Activated naive CD4-positive, alpha-beta T cell treated with anti-CD3 and anti-CD28 coated beads, Interleukin-2, amount 50 U/mL, for 72 hours (primary cell): ENCODE results near the gene MNX1. TPM values are rescaled to one million over a fixed set of nuclear protein-coding genes. Genes with fewer than 3 reads are reported as not detected.
A peak's percentile ranks its signal among the peaks of the same experiment; 100 is the strongest.

ENCODE experiments used
- ATAC-seq, 2 donors: fragments of 150-1000 bp; cut with Tn5 transposase; 2 replicates each; pipeline ENCODE4 v1.10.0; 2021; ENCODE audit warnings: mild to moderate bottlenecking in 2 of 2, moderate library complexity in 2 of 2
- DNase-seq, 2 donors: peaks; one replicate each; pipeline ENCODE4 v3.0.0; 2021 to 2022; ENCODE audit warnings: low spot score in 2 of 2
- H3K27ac Mint-ChIP-seq, 2 donors: one replicate each; pipeline ENCODE4 v1.8.0; 2022; ENCODE audit warnings: mild to moderate bottlenecking in 2 of 2, mixed read lengths in 2 of 2
- H3K36me3 Mint-ChIP-seq, 2 donors: one replicate each; pipeline ENCODE4 v1.8.0; 2022; ENCODE audit warnings: mixed read lengths in 2 of 2
- H3K9me3 Mint-ChIP-seq, 2 donors: one replicate each; pipeline ENCODE4 v1.8.0; 2022; ENCODE audit warnings: mixed read lengths in 2 of 2
- total RNA-seq, 2 donors: library from RNA; stranded (reverse); gene quantifications; one replicate each; pipeline ENCODE4 v1.2.3, GENCODE V29; 2022

Gene MNX1
- total RNA-seq, 2 donors from 2014 or later, result 0.12 TPM; not detected in 1

DNA sequence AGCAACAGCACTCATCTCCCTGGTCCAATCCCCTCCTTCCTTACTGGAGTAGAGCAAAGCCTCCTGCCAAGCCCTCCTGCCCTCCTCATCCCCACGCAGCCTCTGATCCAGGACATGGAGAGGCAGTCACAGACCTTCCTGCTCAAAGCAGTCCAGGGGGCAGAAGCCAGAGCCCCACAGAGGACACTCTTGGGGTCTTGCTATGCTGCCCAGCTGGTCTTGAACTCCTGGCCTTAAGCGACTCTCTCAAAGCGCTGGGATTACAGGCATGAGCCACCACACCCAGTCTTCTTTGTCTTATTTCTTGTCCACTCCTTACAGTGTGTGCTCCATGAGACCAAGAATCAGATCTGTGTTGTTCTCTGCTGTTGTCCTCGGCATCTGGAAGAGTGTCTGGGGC is 26.6 kb upstream of the MNX1 start:
- ATAC-seq, result no peak
- Mint-ChIP-seq H3K9me3 (peaks cover 0 to 13% of the 10 kb centered on the region in 2 donors), H3K27ac (peak overlapping the region in 1 of 2 donors; percentile 69), H3K36me3 (peaks cover 11% of the 10 kb centered on the region in 2 donors)
- no peak for DNase-seq

DNA sequence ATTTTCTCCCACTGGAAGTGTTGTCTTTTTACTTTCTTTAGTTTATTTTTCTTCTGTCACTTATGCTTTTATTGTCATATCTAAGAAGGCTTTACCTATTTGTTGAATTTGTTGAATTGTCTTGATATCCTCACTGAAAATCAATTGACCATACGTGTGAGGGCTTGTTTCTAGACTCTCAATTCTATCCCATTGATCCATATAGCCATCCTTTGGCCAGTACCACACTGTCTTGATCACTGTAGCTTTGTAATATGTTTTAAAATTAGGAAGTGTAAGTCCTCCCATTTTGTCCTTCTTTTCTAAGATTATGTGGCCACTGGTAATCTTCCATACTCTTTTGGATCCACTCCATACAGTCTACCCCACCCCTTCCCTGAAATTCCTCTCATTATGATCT is 25.5 kb upstream of the MNX1 start:
- peaks cover 11% of the 10 kb centered on the region in 2 donors for H3K36me3 Mint-ChIP-seq
- no peak overlapping the region for H3K27ac Mint-ChIP-seq

DNA sequence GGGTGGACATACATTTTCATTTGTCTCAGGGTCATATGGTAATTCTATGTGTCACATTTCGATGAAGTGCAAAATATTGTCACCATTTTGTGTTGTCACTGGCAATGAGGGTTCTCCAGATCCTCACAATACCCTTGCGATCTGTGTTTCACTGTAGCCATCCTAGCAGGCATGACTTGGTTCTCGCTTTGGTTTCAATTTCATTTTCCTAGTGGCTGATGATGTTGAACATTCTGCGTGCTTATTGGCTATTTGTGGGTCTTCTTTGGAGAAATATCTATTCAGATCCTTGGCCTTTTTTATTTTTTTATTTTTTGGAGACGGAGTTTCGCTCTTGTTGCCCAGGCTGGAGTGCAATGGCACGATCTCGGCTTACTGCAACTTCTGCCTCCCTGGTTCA is 24.8 kb upstream of the MNX1 start:
- Mint-ChIP-seq H3K27ac (no peak overlapping the region), H3K9me3 (peaks cover 0 to 13% of the 10 kb centered on the region in 2 donors), H3K36me3 (peaks cover 11% of the 10 kb centered on the region in 2 donors)
- ATAC-seq, result no peak
- DNase-seq, result no peak

More for the DNA sequence above, 25.5 kb upstream of the MNX1 start:
- no peak for DNase-seq
- ATAC-seq, result no peak
- peaks cover 0 to 13% of the 10 kb centered on the region in 2 donors for H3K9me3 Mint-ChIP-seq

DNA sequence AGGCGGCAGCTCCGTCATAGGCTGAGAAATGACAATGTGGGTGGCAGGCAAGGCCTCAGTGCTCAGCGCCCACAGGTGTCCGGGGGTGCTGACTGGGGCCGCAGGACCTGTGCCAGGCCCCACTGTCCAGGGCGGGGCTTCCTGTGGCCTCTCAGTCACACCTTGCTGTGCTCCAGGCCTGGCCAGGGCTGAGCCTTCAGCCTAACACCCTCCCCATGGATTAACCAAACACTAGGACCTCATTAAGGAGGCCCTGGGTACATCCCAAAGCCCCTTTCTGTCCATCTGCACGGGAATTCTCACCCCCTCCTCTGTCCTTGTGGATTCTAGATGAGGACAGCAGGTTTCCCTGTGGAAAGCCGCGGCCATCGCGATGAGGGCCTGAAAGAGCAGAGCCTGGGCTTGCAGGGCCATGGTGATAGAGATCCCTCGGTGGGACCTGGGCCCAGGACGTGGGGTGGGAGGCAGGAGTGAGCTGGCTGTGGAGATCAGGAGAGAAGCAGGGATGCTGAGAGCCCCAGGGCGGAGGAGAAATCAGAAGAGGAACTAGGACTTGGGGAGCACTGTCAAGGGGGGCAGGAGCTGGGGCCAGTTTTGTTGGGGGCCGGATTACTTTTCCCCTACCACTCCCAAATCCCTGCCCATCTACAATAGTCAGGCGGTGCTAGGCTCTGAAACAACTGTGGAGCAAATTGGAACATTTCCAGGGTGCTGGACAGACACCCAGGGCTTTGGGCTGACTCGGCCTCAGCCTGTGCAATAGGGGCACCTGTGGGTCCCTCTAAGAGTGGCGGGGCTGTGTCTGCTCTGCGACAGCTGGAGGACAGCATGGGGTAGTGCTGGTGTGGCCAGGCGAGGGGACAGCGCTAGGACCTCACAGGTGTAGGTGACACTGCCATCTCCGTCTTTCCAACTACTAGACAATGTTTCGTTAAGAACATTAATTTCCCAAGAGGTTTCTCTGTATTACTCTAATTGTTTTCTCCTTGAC is 23.3 kb upstream of the MNX1 start:
- H3K27ac Mint-ChIP-seq, result no peak overlapping the region
- ATAC-seq, result no peak
- H3K36me3 Mint-ChIP-seq, result peaks cover 11% of the 10 kb centered on the region in 2 donors

DNA sequence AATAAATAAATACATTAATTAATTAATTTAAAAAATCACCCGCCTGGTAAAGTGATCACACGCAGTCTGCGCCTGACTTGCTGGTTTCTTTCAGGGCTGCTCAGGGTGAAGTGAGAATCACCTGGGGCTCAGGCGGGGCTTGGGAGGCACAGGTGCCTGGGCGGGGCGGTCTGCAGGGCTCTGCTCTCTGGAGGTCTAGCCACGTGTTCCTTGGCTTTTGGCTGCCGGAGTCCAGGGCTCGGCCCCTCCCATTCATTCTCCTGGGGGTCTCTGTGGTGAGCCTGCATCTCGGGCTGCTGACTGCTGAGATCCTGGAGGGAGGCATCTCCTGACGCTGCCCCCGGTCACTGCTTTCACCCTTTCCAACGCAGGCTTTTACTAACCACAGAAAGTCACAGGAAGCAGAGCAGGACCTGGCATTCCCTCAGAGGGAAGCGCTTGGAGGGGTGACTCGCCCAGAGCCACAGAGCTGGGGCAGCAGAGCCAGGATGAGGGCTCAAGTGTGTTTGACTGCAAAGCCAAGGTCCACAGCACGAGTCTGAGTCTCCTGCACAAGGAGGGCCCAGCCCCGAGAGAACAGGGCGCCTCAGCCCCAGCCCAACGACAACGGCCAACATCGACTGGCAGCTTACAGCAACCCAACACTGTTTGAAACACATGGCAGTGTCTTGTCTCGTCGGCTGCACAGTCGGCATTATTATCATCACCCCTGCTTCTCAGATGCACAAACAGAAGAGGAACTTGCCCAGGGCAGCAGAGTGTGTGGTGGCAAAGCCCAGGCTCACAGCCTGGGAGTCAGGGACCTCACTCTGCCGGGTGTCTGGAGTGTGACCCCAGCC is 22.4 kb upstream of the MNX1 start:
- peaks cover 11% of the 10 kb centered on the region in 2 donors for H3K36me3 Mint-ChIP-seq

More for the DNA sequence above, 23.3 kb upstream of the MNX1 start:
- peaks cover 0 to 13% of the 10 kb centered on the region in 2 donors for H3K9me3 Mint-ChIP-seq
- peak in 1 of 2 donors; percentile 38 for DNase-seq

DNA sequence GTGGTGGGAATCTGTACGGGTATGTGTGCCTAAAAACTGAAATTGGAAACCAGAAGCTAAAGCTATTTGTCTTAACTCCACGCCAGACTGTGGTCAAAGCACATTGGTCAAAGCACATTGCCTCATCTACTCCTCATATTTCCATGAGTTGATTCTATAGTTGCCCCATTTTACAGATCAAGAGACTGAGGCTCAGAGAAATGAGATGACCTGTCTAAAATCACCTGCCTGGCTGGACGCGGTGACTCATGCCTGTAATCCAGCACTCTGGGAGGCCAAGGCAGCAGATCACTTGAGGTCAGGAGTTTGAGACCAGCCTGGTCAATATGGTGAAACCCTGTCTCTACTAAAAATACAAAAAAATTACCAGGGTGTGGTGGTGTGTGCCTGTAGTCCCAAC is 21.7 kb upstream of the MNX1 start:
- ATAC-seq, result no peak
- DNase-seq, result no peak
- Mint-ChIP-seq H3K27ac (no peak overlapping the region), H3K36me3 (peaks cover 10 to 11% of the 10 kb centered on the region in 2 donors), H3K9me3 (peaks cover 0 to 12% of the 10 kb centered on the region in 2 donors)

More for the DNA sequence above, 22.4 kb upstream of the MNX1 start:
- H3K27ac Mint-ChIP-seq, result no peak overlapping the region
- peaks cover 0 to 13% of the 10 kb centered on the region in 2 donors for H3K9me3 Mint-ChIP-seq
- DNase-seq (peak in 1 of 2 donors; percentile 39), ATAC-seq (no peak)

DNA sequence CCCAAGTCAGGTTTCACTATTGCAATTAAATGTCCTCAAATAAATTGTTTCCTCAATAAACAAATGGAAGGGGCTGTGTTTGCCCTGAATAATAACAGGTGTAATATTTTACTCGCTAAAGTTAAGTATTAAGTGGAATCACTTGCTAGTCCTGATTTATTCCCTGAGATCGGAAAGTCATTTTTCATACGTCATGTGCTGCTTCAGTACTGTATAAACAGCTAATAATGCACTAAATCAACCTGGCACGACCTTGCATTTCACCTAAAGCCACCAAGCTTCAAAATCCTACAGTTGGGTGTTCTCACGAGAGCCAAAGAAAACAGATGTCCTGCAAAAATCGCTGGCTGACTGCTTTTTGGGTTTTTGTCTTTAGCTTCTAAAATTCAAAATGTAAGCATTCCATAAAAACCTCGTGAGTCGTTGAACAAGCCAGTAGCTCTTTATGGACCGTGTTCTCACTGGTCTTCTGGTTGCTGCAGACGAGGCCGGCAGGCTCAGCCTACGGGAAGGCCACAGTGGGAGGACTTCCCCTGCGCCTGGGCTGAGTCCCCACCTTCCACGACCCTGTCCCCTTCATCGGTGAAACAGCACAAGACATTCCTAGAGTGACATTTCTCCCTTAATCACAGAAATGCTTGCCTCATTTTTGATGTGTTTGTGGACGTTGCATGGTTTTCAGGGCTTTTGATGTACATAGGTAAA is 17.9 kb upstream of the MNX1 start:
- Mint-ChIP-seq H3K9me3 (no peaks in the 10 kb centered on the region), H3K27ac (no peak overlapping the region), H3K36me3 (no peaks in the 10 kb centered on the region)
- no peak for DNase-seq
- ATAC-seq, result no peak

DNA sequence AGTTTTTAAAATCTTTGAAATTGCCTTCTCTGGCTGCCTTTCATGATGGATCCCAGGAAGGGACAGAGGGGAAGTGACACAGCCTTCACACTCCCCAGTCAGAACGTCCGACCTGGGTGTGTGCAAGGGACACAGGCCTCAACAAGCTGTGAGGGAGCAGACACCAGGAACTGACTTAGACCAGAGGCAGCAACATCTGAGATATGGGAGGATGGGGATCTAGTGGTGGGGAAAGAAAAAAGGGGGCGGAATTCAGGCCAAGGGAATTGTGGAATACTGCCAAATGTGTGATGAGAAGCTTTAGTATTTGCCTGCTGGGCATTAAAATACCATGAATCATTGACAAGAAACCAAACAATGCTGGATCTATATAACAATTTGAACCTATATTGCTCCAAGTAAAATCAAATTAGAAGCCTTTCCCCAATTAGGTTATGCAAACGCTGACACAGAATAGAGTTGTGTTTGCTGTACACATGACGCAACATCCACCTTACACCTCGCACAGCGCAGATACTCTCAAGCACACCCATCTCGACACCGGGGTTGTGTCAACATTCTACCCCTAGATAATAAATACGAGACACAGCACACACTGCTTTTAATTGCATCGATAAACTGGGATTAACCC is 17.2 kb upstream of the MNX1 start:
- H3K27ac Mint-ChIP-seq, result no peak overlapping the region
- H3K9me3 Mint-ChIP-seq, result no peaks in the 10 kb centered on the region
- no peak for DNase-seq
- no peak for ATAC-seq
- H3K36me3 Mint-ChIP-seq, result no peaks in the 10 kb centered on the region

DNA sequence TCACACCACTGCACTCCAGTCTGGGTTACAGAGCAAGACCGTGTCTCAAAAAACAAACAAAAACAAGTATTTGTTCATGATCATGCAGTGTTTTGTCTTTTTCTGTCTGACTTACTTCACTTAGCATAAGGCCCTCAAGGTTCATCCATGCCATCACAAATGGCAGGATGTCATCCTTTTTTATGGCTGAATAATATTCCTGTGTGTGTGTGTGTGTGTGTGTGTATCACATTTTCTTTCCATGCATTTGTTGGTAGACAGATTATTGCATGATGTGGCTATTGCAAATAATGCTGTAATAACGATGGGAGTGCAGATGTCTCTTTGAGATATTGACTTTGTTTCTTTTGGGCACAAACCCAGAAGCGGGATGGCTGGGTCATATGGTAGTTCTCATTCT is 14.3 kb upstream of the MNX1 start:
- DNase-seq (no peak), ATAC-seq (no peak)
- Mint-ChIP-seq H3K36me3 (no peaks in the 10 kb centered on the region), H3K9me3 (no peaks in the 10 kb centered on the region), H3K27ac (no peak overlapping the region)

DNA sequence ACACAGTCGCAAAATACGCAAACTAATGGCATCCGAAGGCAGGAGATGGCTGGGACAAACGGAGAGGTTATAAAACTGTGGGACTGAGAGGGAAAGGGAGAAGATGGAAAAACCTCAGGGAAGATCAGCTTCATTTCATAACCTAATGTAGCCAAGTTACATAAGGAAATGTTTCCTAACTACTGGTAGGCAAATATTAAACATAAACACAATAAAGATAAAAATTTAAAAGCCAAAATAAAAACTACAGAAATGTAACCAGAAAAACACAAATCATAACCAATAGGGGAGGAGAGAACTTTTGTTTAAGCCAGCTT is 13.1 kb upstream of the MNX1 start:
- Mint-ChIP-seq H3K9me3 (no peaks in the 10 kb centered on the region), H3K36me3 (peaks cover 0 to 5% of the 10 kb centered on the region in 2 donors), H3K27ac (no peak overlapping the region)
- DNase-seq (no peak), ATAC-seq (no peak)

DNA sequence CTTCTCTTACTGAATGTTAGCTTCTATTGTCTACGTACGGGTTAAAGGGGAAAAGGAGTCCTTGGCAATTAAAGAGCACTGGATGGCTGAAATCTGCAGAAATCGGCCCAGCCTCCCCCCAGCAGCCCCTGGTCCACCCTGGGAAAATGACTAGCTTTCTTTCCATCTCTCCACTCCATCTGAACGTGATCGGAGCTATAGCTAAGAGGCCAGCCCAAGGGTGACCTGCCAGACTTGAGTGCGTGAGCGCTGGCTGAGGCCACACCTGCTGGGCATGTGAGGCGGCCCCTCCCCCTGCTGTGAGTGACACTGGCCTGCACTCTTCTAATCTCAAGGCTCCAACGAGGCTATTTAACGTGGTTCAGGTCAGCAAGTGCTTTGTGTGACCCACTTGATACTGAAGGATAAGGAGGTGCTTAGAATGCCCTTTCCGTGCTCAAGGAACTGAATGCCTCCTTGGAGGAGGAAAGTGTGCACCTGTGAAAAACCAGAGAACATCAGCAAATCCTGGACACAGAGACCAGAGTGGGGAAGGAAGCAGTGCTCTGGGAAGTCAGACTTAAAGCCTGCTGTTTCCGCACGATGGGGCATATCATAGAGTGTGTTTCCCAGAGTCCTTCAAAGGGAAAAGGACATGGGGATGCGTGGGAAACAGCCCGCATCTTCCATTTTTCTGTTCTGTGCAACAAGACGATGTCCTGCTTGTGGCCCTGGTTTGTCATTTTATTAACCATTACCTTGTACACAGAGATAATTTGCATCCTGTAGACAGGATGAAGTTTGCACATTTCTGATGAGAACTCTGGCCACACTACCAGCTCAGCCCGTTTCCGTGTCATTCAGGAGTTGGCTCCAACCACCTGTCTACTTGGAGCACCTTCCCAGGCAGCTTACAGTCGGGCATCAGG is 12.5 kb upstream of the MNX1 start:
- DNase-seq (peak in 1 of 2 donors; percentile 42), ATAC-seq (no peak)
- Mint-ChIP-seq H3K27ac (no peak overlapping the region), H3K9me3 (no peaks in the 10 kb centered on the region), H3K36me3 (peaks cover 0 to 5% of the 10 kb centered on the region in 2 donors)

DNA sequence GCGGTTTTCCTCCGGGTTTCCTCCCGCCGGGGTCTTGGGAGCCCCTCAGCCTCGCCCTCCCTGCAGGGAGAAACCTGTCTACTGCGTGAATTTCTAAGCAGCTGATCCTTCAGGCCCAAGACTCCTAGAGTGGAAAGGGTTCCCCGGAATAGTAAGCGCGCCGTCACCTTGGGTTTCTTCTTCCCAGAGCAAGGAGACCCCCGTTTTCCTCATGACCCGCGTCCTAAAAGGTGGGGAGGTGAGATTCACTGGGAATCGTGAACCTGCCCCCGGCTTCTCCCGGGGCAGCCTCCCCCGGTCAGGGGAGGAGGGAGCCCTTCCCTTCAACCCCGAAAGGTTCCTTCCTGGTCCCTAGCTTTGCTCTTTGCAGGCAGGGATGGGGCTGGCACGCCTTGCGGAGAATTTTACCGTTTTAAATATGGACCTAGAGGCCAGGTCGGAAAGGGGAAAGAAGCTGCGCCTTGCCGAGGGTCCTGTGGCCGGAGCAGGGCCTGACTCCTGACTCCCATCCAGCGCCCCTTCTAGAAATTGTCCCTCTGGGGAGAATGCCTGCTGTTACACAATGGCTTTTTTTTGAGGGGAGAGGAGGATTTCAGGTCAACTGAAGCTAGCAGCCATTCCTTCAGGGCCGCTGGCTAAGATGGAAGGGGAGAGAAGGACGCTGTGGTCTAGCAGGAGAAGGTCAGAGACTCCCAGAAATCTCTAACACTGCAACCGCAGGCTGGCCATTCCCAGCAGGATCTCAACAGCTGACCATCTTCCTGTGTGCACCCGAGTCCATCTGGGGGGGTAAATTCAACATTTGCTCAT is 11.6 kb upstream of the MNX1 start:
- Mint-ChIP-seq H3K36me3 (peaks cover 0 to 5% of the 10 kb centered on the region in 2 donors), H3K27ac (no peak overlapping the region), H3K9me3 (no peaks in the 10 kb centered on the region)
- DNase-seq (peak in 1 of 2 donors; percentile 33), ATAC-seq (no peak)

DNA sequence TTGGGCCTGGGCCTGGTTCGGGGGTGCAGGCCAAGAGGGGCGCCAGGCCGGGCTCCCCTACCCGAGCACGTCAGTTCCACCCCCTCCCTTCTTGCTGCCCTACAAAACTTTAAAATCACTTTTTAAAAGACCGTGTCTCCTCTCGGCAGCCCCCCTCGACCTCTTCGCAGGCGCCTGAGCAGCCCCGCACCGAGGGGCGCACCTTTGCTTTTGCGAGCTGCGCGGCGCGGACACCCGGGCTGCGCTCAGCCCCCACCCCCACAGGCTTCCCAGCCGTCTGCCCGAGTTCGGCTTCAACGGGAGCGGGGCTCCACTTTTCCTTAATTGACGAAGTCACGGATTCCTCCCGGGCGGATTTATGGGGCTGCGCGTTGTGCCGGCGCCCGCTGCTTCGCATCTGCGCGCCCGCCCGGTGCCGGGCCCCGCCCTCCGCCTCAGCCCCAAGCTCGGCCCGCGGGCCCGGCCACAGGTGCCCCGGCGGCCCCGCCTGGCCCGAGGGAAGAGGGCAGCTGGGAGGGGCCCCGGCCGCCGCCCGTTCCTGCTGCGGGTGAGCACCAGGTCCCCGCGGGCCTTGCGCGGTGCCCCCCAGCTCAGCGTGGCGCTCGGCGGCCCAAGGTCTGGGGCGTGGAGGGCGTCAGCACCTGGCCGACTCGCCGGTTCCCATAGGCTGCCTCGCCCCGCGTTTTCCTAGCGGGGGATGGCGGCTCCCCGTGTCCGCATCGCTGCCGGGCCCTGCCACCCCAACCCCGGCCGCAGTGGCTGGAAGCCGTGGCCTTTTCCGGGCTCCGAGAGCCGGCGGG is 10.8 kb upstream of the MNX1 start:
- Mint-ChIP-seq H3K27ac (no peak overlapping the region), H3K36me3 (peaks cover 0 to 5% of the 10 kb centered on the region in 2 donors), H3K9me3 (no peaks in the 10 kb centered on the region)
- ATAC-seq (no peak), DNase-seq (peak; percentile 18 to 23)

DNA sequence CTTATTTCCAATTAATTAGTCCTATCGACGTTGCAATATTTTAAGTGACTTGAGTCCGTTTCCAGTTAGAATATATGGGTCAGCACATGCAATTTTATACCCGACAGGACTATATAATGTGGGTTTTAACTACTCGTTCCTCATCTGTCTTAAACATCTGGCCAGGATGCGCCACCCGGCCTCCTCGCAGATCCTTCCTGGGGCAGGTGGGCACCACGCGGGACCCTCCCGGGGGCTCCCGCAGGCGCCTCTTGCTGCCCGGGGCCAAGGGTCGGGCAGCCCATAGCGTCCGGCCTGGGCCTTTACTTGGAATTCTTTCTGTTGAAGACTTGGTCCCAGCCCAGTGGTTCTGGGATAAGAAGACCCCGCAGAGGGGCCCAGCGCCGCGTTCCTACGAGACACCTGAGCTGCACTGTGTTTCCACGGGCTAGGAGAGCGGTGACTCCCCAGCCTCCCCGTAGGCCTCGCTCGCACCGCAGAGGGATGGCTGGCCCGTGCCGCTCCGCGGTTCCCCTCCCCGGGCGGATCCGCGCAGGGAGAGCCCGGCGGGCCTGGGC is 10.1 kb upstream of the MNX1 start:
- no peak for ATAC-seq
- no peaks in the 10 kb centered on the region for H3K9me3 Mint-ChIP-seq
- H3K36me3 Mint-ChIP-seq, result peaks cover 0 to 5% of the 10 kb centered on the region in 2 donors
- no peak overlapping the region for H3K27ac Mint-ChIP-seq
- peak; percentile 17 to 47 for DNase-seq
